OCI-LY1 (cell line): ENCODE measurements around the gene LRRC61.

ENCODE experiments used
- H2AFZ ChIP-seq: fragments of 200-600 bp; sonication (generic), shearing (Covaris generic); 2 replicates; pipeline ENCODE4 v1.6.0; 2014; ENCODE audit warnings: antibody characterized with exemption, mild to moderate bottlenecking, low read length
- H3F3A ChIP-seq: fragments of 200-600 bp; sonication (generic), shearing (Covaris generic); 2 replicates; pipeline ENCODE4 v1.6.0; 2014; ENCODE audit warnings: mild to moderate bottlenecking, antibody characterized with exemption, low read length, moderate library complexity; ENCODE audit not compliant: insufficient read depth
- H3K27ac ChIP-seq: fragments of 200-600 bp; sonication (generic); 2 replicates; pipeline ENCODE4 v1.5.1; 2014; ENCODE audit warnings: low read length, mixed run types, mild to moderate bottlenecking, low read depth; ENCODE audit not compliant: poor library complexity, severe bottlenecking
- H3K27me3 ChIP-seq: fragments of 200-600 bp; sonication (generic); 2 replicates; pipeline ENCODE4 v1.6.0; 2014; ENCODE audit warnings: antibody characterized with exemption, mild to moderate bottlenecking, low read length, moderate library complexity; ENCODE audit not compliant: insufficient read depth
- H3K36me3 ChIP-seq: fragments of 200-600 bp; sonication (generic); 2 replicates; pipeline ENCODE4 v1.6.1; 2014; ENCODE audit warnings: mild to moderate bottlenecking, antibody characterized with exemption, low read length, moderate library complexity, mixed read lengths; ENCODE audit not compliant: insufficient read depth
- H3K4me1 ChIP-seq: fragments of 200-600 bp; sonication (generic); 2 replicates; pipeline ENCODE4 v1.5.1; 2014; ENCODE audit warnings: mild to moderate bottlenecking, low read length, moderate library complexity; ENCODE audit not compliant: insufficient read depth, severe bottlenecking
- H3K4me2 ChIP-seq: fragments of 200-600 bp; sonication (generic), shearing (Covaris generic); 2 replicates; pipeline ENCODE4 v1.6.1; 2014; ENCODE audit warnings: low read length
- H3K4me3 ChIP-seq: fragments of 200-600 bp; sonication (generic); 2 replicates; pipeline ENCODE4 v1.5.1; 2014; ENCODE audit warnings: low read length, low read depth, mild to moderate bottlenecking, mixed read lengths; ENCODE audit not compliant: poor library complexity, severe bottlenecking
- H3K79me2 ChIP-seq: fragments of 200-600 bp; shearing (Covaris generic); 2 replicates; pipeline ENCODE4 v1.6.1; 2016; ENCODE audit warnings: mixed run types, low read length, mixed read lengths; ENCODE audit not compliant: insufficient read depth
- H3K9ac ChIP-seq: fragments of 200-600 bp; sonication (generic), shearing (Covaris generic); 2 replicates; pipeline ENCODE4 v1.6.1; 2014; ENCODE audit warnings: mild to moderate bottlenecking, low read length, mixed read lengths
- H3K9me2 ChIP-seq: fragments of 200-600 bp; sonication (generic), shearing (Covaris generic); 2 replicates; pipeline ENCODE4 v1.6.1; 2014; ENCODE audit warnings: low read depth, mild to moderate bottlenecking, low read length, mixed read lengths
- H3K9me3 ChIP-seq: fragments of 200-600 bp; shearing (Covaris generic); 2 replicates; pipeline ENCODE4 v1.6.1; 2014; ENCODE audit warnings: low read length, mixed read lengths
- H4K20me1 ChIP-seq: fragments of 200-600 bp; sonication (generic), shearing (Covaris generic); 2 replicates; pipeline ENCODE4 v1.6.0; 2016; ENCODE audit warnings: mild to moderate bottlenecking, low read length; ENCODE audit not compliant: insufficient read depth
- CTCF ChIP-seq: fragments of 200-600 bp; sonication (generic), shearing (Covaris generic); IDR thresholded peaks from 2 replicates; pipeline ENCODE4 v1.5.1; 2017; ENCODE audit warnings: mild to moderate bottlenecking, antibody characterized with exemption, low read length, moderate library complexity, mixed read lengths
- EZH2 ChIP-seq: fragments of 200-600 bp; sonication (generic), shearing (Covaris generic); IDR thresholded peaks from 2 replicates; pipeline ENCODE4 v1.8.0; 2017; ENCODE audit warnings: borderline replicate concordance, mixed run types, mild to moderate bottlenecking, antibody characterized with exemption, low read length, moderate library complexity, mixed read lengths

The LRRC61 gene

GRCh38 chr7:150368884-150369747 is 46.0 kb downstream of the LRRC61 start:
- peak overlapping the region; percentile 79 for H3K4me2 ChIP-seq
- peaks cover 54% of the 10 kb centered on the region for H3K4me1 ChIP-seq
- H3K9me2 ChIP-seq, result no peaks in the 10 kb centered on the region
- H3F3A ChIP-seq, result no peaks in the 10 kb centered on the region; the same call in 1 of the 2 replicates
- TF ChIP-seq EZH2 (no peak), CTCF (no peak)
- H3K27me3 ChIP-seq, result no peaks in the 10 kb centered on the region
- no peaks in the 10 kb centered on the region for H3K9me3 ChIP-seq
- peak overlapping the region; percentile 75 for H3K4me3 ChIP-seq
- H3K36me3 ChIP-seq, result peaks cover 35% of the 10 kb centered on the region
- H2AFZ ChIP-seq, result no peak overlapping the region
- H4K20me1 ChIP-seq, result no peaks in the 10 kb centered on the region
- H3K9ac ChIP-seq, result peak overlapping the region; percentile 81
- H3K27ac ChIP-seq, result peak overlapping the region; percentile 75
- no peaks in the 10 kb centered on the region for H3K79me2 ChIP-seq

GRCh38 chr7:150369748-150370501 is 46.8 kb downstream of the LRRC61 start:
- peak overlapping the region; percentile 81; the same call in 1 of the 2 replicates for H3K9ac ChIP-seq
- H3K9me2 ChIP-seq, result no peaks in the 10 kb centered on the region
- H3K79me2 ChIP-seq, result no peaks in the 10 kb centered on the region
- H3K4me2 ChIP-seq, result peak overlapping the region; percentile 79
- H3K27me3 ChIP-seq, result no peaks in the 10 kb centered on the region
- no peak overlapping the region for H2AFZ ChIP-seq
- H3K36me3 ChIP-seq, result peaks cover 41% of the 10 kb centered on the region
- H3K9me3 ChIP-seq, result no peaks in the 10 kb centered on the region
- no peaks in the 10 kb centered on the region; the same call in 1 of the 2 replicates for H3F3A ChIP-seq
- H3K4me1 ChIP-seq, result peaks cover 50% of the 10 kb centered on the region
- peak overlapping the region; percentile 75 for H3K27ac ChIP-seq
- peak overlapping the region; percentile 75 for H3K4me3 ChIP-seq
- H4K20me1 ChIP-seq, result no peaks in the 10 kb centered on the region
- no peak for TF ChIP-seq CTCF
- TF ChIP-seq EZH2, result no peak

GRCh38 chr7:150370612-150371071 is 47.5 kb downstream of the LRRC61 start:
- no peaks in the 10 kb centered on the region for H3K9me2 ChIP-seq
- no peak for TF ChIP-seq EZH2
- no peak for TF ChIP-seq CTCF
- H3F3A ChIP-seq, result no peaks in the 10 kb centered on the region; the same call in 1 of the 2 replicates
- no peaks in the 10 kb centered on the region for H3K9me3 ChIP-seq
- no peak overlapping the region for H2AFZ ChIP-seq
- H3K4me3 ChIP-seq, result peak overlapping the region; percentile 75
- peaks cover 51% of the 10 kb centered on the region for H3K4me1 ChIP-seq
- peaks cover 41% of the 10 kb centered on the region for H3K36me3 ChIP-seq
- H4K20me1 ChIP-seq, result no peaks in the 10 kb centered on the region
- H3K27me3 ChIP-seq, result no peaks in the 10 kb centered on the region
- peak overlapping the region; percentile 75 for H3K27ac ChIP-seq
- no peaks in the 10 kb centered on the region for H3K79me2 ChIP-seq
- peak overlapping the region; percentile 79 for H3K4me2 ChIP-seq
- H3K9ac ChIP-seq, result no peak overlapping the region; the same call in 1 of the 2 replicates
